Fibroblast of skin of right biceps (primary cell): ENCODE results near the gene MMP21.

Experiments used
- DNase-seq: peaks from one replicate; pipeline ENCODE4 v3.0.0-alpha.2; 2013

Gene MMP21

GRCh38 chr10:125792342-125793300, 17.0 kb upstream of the MMP21 start:
- DNase-seq = no peak

- no peak for DNase-seq
These were observed 12.8 kb upstream of the MMP21 start for GRCh38 chr10:125788156-125789034.

GRCh38 chr10:125785791-125786190, 10.2 kb upstream of the MMP21 start:
- DNase-seq = no peak

- DNase-seq = no peak
These were observed 8.3 kb upstream of the MMP21 start for GRCh38 chr10:125783957-125784356.

GRCh38 chr10:125783408-125783807, 7.8 kb upstream of the MMP21 start:
- DNase-seq = no peak

GRCh38 chr10:125782616-125783015, 7.0 kb upstream of the MMP21 start:
- peak; percentile 61 for DNase-seq

GRCh38 chr10:125782054-125782453, 6.4 kb upstream of the MMP21 start:
- DNase-seq = no peak

GRCh38 chr10:125781374-125781773, 5.8 kb upstream of the MMP21 start:
- no peak for DNase-seq

- no peak for DNase-seq
These were observed 4.0 kb upstream of the MMP21 start for GRCh38 chr10:125779403-125780327.

GRCh38 chr10:125778556-125778955, 2.9 kb upstream of the MMP21 start:
- DNase-seq = no peak

- DNase-seq = no peak
These were observed 2.2 kb upstream of the MMP21 start for GRCh38 chr10:125777806-125778205.

GRCh38 chr10:125774581-125775191, 935 bp downstream of the MMP21 start:
- no peak for DNase-seq

- no peak for DNase-seq
These were observed 1.7 kb downstream of the MMP21 start for GRCh38 chr10:125773687-125774543.

GRCh38 chr10:125772864-125773180, 2.8 kb downstream of the MMP21 start:
- no peak for DNase-seq

- no peak for DNase-seq
These were observed 3.3 kb downstream of the MMP21 start for GRCh38 chr10:125772112-125772863.

GRCh38 chr10:125770844-125771243, 4.8 kb downstream of the MMP21 start:
- DNase-seq = no peak

- no peak for DNase-seq
These were observed 6.4 kb downstream of the MMP21 start for GRCh38 chr10:125769175-125769574.

GRCh38 chr10:125768219-125768855, 7.3 kb downstream of the MMP21 start:
- DNase-seq = peak; percentile 41

- DNase-seq = no peak
These were observed 9.1 kb downstream of the MMP21 start for GRCh38 chr10:125766511-125766910.

GRCh38 chr10:125765835-125766234, 9.8 kb downstream of the MMP21 start:
- DNase-seq = no peak
